ENCODE results near the gene LRP1B.
"Not testable (repeated sequence)": the region's sequence is repeated elsewhere in the genome, so short reads cannot be mapped to it uniquely, and the experiment has no call there.

Gene LRP1B

GRCh38 chr2:141863964-141864363 lies 266.9 kb downstream of the LRP1B start:
- DNase-seq, result no peak

DNA sequence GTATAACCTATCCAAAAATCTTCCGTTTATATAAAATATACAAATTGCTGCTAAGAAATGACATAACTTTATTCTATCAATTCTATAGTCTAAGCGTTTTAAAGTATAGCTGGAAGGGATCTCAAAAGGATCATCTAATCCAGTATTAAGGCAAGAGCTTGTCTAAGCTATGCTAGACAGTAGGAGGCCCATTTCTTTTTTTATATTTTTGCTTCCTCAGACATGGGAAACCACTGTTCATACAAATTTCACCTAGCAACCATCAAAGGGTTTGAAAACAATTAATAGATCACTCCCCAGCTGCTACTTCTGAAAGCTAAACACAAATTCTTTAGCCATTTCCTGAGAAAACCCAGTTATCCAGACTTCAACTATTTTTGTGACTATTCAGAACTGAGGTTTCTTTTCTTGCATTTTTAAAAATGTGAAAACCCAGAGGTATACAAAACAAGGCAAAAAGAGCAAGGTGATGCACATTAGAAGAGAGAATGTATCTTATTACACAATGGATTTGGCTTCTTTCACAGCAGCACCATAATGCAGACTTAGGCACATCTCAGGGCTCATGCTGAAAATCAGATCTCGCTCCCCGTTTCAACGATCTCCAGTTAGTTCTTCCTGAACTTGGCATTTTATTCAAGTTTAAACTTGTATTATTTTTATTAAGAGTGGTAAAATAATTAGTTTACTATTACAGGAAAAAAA lies 274.4 kb downstream of the LRP1B start:
- DNase-seq, result no peak

DNA sequence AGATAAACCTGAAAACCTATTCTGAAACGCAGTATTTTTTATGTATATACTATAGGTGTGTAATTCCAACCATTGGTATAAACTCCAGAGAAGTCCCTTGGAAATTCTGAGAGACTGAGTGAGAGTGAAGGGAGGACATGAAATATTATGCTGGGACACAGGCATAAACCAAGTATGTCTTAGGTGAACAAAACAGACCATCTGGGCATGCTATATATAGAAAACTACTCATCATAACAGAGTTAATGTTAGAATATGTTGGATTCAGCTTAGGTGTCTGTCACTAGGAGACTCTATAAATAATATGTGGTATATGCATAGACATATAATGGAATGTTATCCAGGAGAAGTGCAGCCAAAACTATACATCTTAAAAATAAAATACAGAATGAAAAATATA lies 282.6 kb downstream of the LRP1B start:
- no peak for DNase-seq

DNA sequence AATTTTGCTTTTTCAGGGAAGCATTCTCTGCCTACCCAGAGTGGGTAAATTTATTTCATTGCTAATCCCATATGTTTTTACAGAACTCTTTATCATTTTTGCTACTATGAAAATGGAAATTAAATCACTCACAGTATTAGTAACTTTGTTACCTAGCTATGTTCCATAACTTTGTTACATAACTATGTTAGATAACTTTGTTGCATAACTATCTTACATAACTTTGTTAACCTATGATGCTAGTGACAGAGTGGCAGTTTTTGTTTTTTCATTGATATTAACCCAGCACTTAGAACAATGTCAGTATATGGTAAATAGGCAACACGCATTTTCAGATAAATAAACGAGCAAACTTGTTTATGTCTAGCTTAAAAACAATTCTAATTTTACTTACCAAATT lies 286.6 kb downstream of the LRP1B start:
- DNase-seq, result no peak

DNA sequence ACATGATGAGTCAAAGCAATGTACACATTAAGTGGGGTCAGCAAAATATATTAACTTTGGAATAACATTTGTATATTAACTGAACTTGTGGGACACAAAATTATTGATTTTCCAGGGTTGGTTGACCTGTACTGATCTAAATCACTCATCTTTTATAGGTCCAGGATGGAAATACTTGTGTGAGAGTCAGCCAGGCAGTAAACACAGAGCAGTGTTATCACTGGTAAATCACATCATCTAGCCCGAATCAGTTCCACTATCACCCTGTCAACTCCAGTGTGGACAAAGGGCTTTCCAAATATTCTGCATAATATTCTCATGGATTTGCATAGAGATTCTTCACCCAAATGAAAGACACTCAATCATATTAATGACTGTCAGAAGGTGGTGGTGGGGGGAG lies 295.7 kb downstream of the LRP1B start:
- no peak for DNase-seq

DNA sequence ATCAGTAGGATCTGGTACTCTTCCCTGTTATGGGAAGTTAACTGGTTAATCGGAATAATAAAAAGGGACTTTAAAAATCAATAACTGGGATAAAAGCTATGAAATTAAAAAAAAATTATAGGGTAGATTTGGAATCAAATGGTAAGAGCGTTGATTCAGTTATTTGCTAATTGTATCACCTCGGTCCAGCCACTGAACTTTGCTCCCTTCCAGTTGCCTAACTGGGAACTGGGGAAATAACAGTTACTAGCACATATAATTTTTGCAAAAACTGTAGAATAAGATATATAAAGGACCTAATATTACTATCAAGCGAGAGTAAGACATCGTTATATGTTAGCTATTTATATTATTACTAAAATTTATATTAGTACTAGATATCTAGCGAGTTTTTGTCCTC lies 302.1 kb downstream of the LRP1B start:
- no peak for DNase-seq

DNA sequence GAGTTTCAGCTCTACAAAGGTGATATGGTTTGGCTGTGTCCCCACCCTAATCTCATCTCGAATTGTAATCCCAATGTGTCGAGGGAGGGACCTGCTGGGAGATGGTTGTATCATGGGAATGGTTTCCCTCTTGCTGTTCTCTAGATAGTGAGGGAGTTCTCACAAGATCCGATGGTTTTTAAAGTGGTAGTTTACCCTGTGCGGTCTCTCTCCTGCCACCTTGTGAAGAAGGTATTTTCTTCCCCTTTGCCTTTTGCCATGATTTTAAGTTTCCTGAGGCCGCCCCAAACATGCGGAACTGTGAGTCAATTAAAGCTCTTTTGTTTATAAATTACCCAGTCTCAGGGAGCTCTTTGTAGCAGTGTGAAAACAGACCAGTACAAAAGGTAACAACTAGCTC lies 306.0 kb downstream of the LRP1B start:
- DNase-seq, result no peak

GRCh38 chr2:141820893-141821292 lies 309.9 kb downstream of the LRP1B start:
- no peak for DNase-seq

- DNase-seq, result not testable (repeated sequence)
Observed at GRCh38 chr2:141815320-141815719, 315.5 kb downstream of the LRP1B start.

- no peak for DNase-seq
Observed at GRCh38 chr2:141814150-141814549, 316.7 kb downstream of the LRP1B start.

DNA sequence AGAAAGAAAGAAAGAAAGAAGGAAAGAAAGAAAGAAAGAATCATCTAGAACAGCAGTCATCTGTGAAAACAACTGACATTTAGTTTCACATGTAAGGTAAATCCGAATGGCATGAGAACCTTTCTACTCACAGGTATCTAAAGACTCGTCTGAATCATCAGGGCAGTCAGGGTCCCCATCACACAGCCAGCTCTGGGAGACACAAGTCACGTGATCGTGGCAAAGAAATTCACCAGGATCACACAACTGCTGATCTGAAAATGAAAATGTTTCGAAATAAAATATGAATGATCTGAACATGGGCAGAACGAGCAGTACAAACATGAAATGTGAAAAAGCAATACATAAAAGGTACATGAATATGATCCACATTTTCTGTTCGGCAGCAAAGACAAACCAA lies 320.7 kb downstream of the LRP1B start:
- no peak for DNase-seq

GRCh38 chr2:141806090-141806489 lies 324.7 kb downstream of the LRP1B start:
- DNase-seq, result no peak

- no peak for DNase-seq
Observed at GRCh38 chr2:141805302-141805701, 325.5 kb downstream of the LRP1B start.

DNA sequence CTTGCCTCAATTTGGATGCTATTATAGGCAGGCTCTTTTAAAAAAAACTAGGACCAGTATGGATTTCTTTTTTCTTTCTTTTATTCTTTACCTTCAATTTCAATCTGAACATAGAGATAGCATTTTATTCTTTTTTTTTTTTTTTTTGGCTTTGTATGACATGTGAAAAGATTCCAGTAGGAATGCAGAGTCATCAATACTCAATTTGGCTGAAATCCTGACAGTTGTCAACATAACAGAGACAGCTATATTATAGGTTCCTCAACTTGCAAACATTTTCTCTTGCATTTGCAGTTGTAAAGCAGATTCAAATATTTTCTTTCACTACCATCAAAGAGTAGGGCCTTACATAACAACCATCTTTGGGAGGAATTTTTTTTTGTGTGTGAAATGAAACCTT lies 334.4 kb downstream of the LRP1B start:
- DNase-seq, result no peak

GRCh38 chr2:141791521-141791920 lies 339.3 kb downstream of the LRP1B start:
- no peak for DNase-seq

DNA sequence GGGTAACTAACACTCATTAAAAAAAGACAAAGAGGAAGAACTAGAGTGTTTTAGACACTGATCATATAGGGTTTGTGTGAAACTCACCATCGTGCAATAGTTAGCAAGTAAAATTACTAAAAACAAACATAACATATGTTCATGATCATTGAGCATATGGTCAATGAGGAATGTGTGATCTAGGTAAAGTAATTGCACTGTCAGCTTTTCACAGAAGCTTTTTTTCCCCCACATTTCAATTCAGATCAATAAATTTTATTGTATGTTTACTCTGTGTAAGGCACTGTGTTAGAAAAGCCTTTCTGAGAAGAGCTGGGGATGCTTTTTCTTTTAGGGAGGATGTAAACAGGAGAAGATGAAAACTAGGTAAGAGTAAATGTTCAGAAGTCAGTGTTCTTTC lies 348.2 kb downstream of the LRP1B start:
- DNase-seq, result no peak

DNA sequence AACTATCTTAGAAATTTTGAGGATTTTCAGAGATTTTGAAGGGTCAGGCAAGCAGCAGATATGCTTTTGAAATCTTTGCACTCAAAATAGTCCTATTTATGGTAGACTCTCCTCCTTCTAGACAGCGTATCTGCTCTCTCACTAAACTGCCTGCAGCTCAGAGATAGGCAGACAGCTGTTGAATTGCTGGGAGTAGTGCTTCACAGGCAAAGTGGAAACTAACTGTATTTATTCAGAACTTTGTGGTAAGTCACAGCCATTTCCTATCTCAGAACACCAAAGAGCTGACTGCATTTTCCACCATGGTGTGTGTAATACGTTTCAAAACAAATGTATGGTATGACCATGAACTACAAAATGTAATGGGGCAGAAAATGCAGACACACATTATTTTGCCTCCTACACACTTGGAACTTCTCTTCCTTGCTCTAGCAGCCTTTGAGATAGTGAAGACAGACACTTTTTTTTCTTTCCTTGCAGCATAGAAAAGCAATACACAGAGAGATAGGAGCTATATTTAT lies 352.4 kb downstream of the LRP1B start:
- DNase-seq, result no peak

DNA sequence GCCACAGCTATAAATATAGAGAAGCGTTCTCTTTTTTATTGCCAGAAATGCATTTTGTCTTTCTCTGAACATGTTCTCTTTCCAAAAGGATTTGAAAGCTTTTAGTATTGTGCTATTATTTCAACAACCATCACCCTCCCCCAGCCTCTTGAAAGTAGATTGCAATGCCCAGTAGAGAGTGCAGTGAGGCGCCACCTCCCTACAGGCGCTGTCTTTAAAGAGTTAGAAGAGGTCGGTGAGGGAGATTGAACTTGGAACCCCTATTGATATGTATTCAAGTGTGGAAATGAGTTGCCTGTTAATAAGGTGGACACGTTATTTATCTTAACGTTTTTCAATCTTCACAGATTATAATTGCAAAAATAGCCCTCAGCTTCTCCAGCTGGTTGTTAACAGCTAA lies 360.3 kb downstream of the LRP1B start:
- no peak for DNase-seq

DNA sequence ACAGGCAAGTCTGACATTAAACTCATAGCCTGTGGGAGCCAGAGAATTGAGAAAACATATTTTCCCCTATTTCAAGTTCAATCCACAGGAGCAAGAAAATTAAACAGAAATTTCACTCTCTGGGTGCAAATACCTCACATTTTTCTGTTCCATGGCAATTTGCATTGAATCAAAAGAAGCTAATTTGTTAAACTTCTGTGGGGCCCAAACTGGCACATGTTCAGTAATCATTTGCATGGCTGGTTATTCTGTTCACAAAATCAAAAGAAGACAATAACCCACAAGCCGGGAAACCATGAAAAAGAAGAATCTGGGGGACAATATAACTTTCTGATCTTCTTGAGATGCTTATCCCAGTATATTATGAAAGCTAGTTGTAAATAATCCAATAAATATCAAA lies 363.1 kb downstream of the LRP1B start:
- DNase-seq, result no peak

- DNase-seq, result no peak
Observed at GRCh38 chr2:141767051-141767450, 363.8 kb downstream of the LRP1B start.

DNA sequence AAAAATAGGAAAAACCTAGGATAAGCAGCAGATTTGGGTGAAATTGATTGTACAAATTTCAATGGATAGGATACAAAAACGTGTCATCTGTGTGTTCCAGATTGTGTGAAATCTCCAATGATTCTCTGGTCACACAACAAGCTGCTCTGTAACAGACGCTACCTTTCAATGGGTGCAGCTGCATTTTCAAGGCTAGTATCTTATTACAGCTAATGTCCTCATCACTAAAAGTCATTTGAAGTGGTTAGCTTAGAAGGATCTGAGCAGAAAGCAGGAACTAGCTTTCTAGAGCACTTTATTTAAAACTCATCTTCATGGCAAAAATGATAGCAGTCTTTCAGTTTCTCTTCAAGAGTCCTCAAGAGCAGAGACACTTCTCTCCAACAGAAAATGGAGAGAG lies 364.6 kb downstream of the LRP1B start:
- no peak for DNase-seq

- no peak for DNase-seq
Observed at GRCh38 chr2:141748616-141749015, 382.2 kb downstream of the LRP1B start.

- no peak for DNase-seq
Observed at GRCh38 chr2:141741652-141742051, 389.2 kb downstream of the LRP1B start.

- DNase-seq, result no peak
Observed at GRCh38 chr2:141737492-141738255, 393.1 kb downstream of the LRP1B start.

DNA sequence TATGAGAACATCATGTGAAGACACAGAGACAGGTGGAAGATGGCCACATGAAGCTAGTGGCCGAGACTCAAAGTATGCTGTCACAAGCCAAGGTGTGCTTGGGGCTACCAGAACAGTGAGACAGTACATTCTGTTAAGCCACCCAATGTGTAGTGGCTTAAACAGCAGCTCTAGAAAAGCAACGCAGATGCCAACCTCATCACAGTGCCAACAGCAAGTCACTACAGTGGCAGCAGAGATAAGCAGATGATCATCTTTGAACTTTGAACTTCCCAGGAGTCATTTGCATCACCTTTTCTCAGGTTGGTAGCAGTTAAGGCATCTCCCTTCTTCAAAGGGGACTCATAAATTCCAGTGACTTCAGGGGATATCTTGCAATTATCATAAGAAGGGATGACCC lies 394.4 kb downstream of the LRP1B start:
- DNase-seq, result no peak

All from activated T-cell treated with anti-CD3 and anti-CD28 coated beads, Interleukin-2, amount 50 U/mL, for 48 hours (primary cell).